ENCODE measurements around the gene LRRC32.
A peak's percentile ranks its signal among the peaks of the same experiment; 100 is the strongest.

The LRRC32 gene

GRCh38 chr11:76691655-76692054 is 21.1 kb upstream of the LRRC32 start:
- DNase-seq (ENCODE audit: low read depth) = no peak
- TF ChIP-seq CTCF (conservative IDR thresholded peaks at IDR 0.05; ENCODE audit: low read depth, low read length) = no peak

GRCh38 chr11:76690736-76691135 is 20.2 kb upstream of the LRRC32 start:
- peak; percentile 90 for DNase-seq (ENCODE audit: low read depth)
- no peak overlapping the region for H3K4me3 ChIP-seq (ENCODE audit: low read depth, low read length)
- TF ChIP-seq CTCF (conservative IDR thresholded peaks at IDR 0.05; ENCODE audit: low read depth, low read length) = no peak

More at GRCh38 chr11:76691655-76692054, 21.1 kb upstream of the LRRC32 start:
- no peak overlapping the region for H3K4me3 ChIP-seq (ENCODE audit: low read depth, low read length)

GRCh38 chr11:76689313-76690260 is 19.0 kb upstream of the LRRC32 start:
- no peak for DNase-seq (ENCODE audit: low read depth)
- no peak overlapping the region for H3K4me3 ChIP-seq (ENCODE audit: low read depth, low read length)

GRCh38 chr11:76688146-76688545 is 17.6 kb upstream of the LRRC32 start:
- no peak overlapping the region for H3K4me3 ChIP-seq (ENCODE audit: low read depth, low read length)
- TF ChIP-seq CTCF (conservative IDR thresholded peaks at IDR 0.05; ENCODE audit: low read depth, low read length) = no peak

More at GRCh38 chr11:76689313-76690260, 19.0 kb upstream of the LRRC32 start:
- no peak for TF ChIP-seq CTCF (conservative IDR thresholded peaks at IDR 0.05; ENCODE audit: low read depth, low read length)

GRCh38 chr11:76686261-76687079 is 15.9 kb upstream of the LRRC32 start:
- H3K4me3 ChIP-seq (ENCODE audit: low read depth, low read length) = no peak overlapping the region
- DNase-seq (ENCODE audit: low read depth) = no peak
- TF ChIP-seq CTCF (conservative IDR thresholded peaks at IDR 0.05; ENCODE audit: low read depth, low read length) = no peak

More at GRCh38 chr11:76688146-76688545, 17.6 kb upstream of the LRRC32 start:
- DNase-seq (ENCODE audit: low read depth) = no peak

- no peak for DNase-seq (ENCODE audit: low read depth)
These were observed 15.3 kb upstream of the LRRC32 start for GRCh38 chr11:76685831-76686230.

More at GRCh38 chr11:76685831-76686230, 15.3 kb upstream of the LRRC32 start:
- no peak overlapping the region for H3K4me3 ChIP-seq (ENCODE audit: low read depth, low read length)
- TF ChIP-seq CTCF (conservative IDR thresholded peaks at IDR 0.05; ENCODE audit: low read depth, low read length) = no peak
